Loucy (cell line): ENCODE measurements around the gene PPP2R2B.

Experiments
- H2AFZ ChIP-seq: fragments of 200-600 bp; sonication (generic); 2 replicates; pipeline ENCODE4 v1.6.0; 2016; ENCODE audit warnings: antibody characterized with exemption, mild to moderate bottlenecking, low read length, moderate library complexity
- H3F3A ChIP-seq: fragments of 200-600 bp; 2 replicates; pipeline ENCODE4 v1.6.0; 2016; ENCODE audit warnings: antibody characterized with exemption, low read depth, mild to moderate bottlenecking
- H3K27me3 ChIP-seq: fragments of 200-600 bp; sonication (generic); 2 replicates; pipeline ENCODE4 v1.6.1; 2014; ENCODE audit warnings: low read length, mild to moderate bottlenecking; ENCODE audit not compliant: insufficient read depth, poor library complexity, severe bottlenecking
- H3K36me3 ChIP-seq: fragments of 200-600 bp; sonication (generic); 2 replicates; pipeline ENCODE4 v1.6.1; 2016; ENCODE audit warnings: low read length; ENCODE audit not compliant: insufficient read depth
- H3K4me1 ChIP-seq: fragments of 200-600 bp; sonication (generic); 2 replicates; pipeline ENCODE4 v1.5.1; 2014; ENCODE audit warnings: low read length, mild to moderate bottlenecking; ENCODE audit not compliant: insufficient read depth, poor library complexity, severe bottlenecking
- H3K4me2 ChIP-seq: fragments of 200-600 bp; sonication (generic); 2 replicates; pipeline ENCODE4 v1.6.0; 2014; ENCODE audit warnings: antibody characterized with exemption, low read length, low read depth, mild to moderate bottlenecking; ENCODE audit not compliant: poor library complexity, severe bottlenecking
- H3K4me3 ChIP-seq: fragments of 200-600 bp; sonication (generic); 2 replicates; pipeline ENCODE4 v1.5.1; 2014; ENCODE audit warnings: low read length, mild to moderate bottlenecking, mixed read lengths; ENCODE audit not compliant: poor library complexity, severe bottlenecking
- H3K79me2 ChIP-seq: fragments of 200-600 bp; sonication (generic); 2 replicates; pipeline ENCODE4 v1.6.1; 2014; ENCODE audit warnings: low read length; ENCODE audit not compliant: insufficient read depth
- H3K9ac ChIP-seq: fragments of 200-600 bp; sonication (generic); 2 replicates; pipeline ENCODE4 v1.6.0; 2014; ENCODE audit warnings: mild to moderate bottlenecking, low read depth, low read length, moderate library complexity; ENCODE audit not compliant: poor library complexity, severe bottlenecking
- H3K9me2 ChIP-seq: fragments of 200-600 bp; sonication (generic); replicated peaks from 2 replicates; pipeline ENCODE4 v1.6.1; 2016; ENCODE audit warnings: low read depth, low read length, mixed read lengths
- H3K9me3 ChIP-seq: fragments of 200-600 bp; sonication (generic); 2 replicates; pipeline ENCODE4 v1.6.1; 2014; ENCODE audit warnings: mild to moderate bottlenecking, antibody characterized with exemption, low read length, low read depth; ENCODE audit not compliant: insufficient read depth
- H4K20me1 ChIP-seq: fragments of 200-600 bp; sonication (generic); 2 replicates; pipeline ENCODE4 v1.6.0; 2014; ENCODE audit warnings: antibody characterized with exemption, low read length, mild to moderate bottlenecking; ENCODE audit not compliant: insufficient read depth, poor library complexity, severe bottlenecking
- EZH2phosphoT487 ChIP-seq: fragments of 200-600 bp; IDR thresholded peaks from 2 replicates; pipeline ENCODE4 v1.6.1; 2018; ENCODE audit warnings: antibody characterized with exemption, mild to moderate bottlenecking, moderate library complexity, borderline replicate concordance
- TF ChIP-seq, protein P1 (sequence below): fragments of 200-600 bp; sonication (generic); conservative IDR thresholded peaks from 2 replicates; pipeline ENCODE4 v1.5.1; 2014; ENCODE audit warnings: mild to moderate bottlenecking, antibody characterized with exemption, low read length

Gene PPP2R2B

GRCh38 chr5:146699664-146700418 is 178.7 kb downstream of the PPP2R2B start:
- no peaks in the 10 kb centered on the region for H3K9me2 ChIP-seq
- no peak overlapping the region for H3K4me3 ChIP-seq
- no peak overlapping the region for H3K9ac ChIP-seq
- H3K4me1 ChIP-seq: no peaks in the 10 kb centered on the region
- TF ChIP-seq EZH2phosphoT487: no peak
- TF ChIP-seq, protein P1, sequence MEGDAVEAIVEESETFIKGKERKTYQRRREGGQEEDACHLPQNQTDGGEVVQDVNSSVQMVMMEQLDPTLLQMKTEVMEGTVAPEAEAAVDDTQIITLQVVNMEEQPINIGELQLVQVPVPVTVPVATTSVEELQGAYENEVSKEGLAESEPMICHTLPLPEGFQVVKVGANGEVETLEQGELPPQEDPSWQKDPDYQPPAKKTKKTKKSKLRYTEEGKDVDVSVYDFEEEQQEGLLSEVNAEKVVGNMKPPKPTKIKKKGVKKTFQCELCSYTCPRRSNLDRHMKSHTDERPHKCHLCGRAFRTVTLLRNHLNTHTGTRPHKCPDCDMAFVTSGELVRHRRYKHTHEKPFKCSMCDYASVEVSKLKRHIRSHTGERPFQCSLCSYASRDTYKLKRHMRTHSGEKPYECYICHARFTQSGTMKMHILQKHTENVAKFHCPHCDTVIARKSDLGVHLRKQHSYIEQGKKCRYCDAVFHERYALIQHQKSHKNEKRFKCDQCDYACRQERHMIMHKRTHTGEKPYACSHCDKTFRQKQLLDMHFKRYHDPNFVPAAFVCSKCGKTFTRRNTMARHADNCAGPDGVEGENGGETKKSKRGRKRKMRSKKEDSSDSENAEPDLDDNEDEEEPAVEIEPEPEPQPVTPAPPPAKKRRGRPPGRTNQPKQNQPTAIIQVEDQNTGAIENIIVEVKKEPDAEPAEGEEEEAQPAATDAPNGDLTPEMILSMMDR: no peak
- H3F3A ChIP-seq: no peaks in the 10 kb centered on the region
- no peaks in the 10 kb centered on the region for H3K9me3 ChIP-seq
- no peaks in the 10 kb centered on the region for H3K79me2 ChIP-seq
- no peaks in the 10 kb centered on the region for H4K20me1 ChIP-seq
- no peaks in the 10 kb centered on the region for H3K36me3 ChIP-seq
- no peak overlapping the region for H3K4me2 ChIP-seq
- no peaks in the 10 kb centered on the region for H3K27me3 ChIP-seq
- H2AFZ ChIP-seq: no peak overlapping the region

DNA sequence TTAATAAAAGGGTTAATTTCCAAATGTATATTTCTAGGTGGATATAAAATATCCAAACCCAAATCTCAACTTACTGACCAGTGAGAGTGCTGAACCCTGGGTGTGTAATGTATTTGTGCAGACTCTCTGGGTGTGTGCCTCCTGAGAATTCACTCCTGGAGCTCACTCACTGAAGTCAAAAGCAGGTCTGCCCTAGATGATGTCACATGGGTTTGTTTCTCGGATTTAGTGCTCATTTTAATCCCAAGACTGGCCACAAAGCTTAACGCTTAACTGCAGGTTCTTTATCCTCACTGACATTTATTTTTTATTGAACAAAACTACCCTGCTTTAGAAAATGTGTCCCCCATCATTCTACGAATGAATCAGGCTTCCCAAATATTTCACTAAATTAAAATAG is 179.4 kb downstream of the PPP2R2B start:
- Histone ChIP-seq H3K9me2 (no peaks in the 10 kb centered on the region), H3K4me1 (no peaks in the 10 kb centered on the region), H3K4me2 (no peak overlapping the region), H3K9me3 (no peaks in the 10 kb centered on the region), H3F3A (no peaks in the 10 kb centered on the region), H3K79me2 (no peaks in the 10 kb centered on the region), H3K36me3 (no peaks in the 10 kb centered on the region), H2AFZ (no peak overlapping the region), H4K20me1 (no peaks in the 10 kb centered on the region), H3K27me3 (no peaks in the 10 kb centered on the region), H3K9ac (no peak overlapping the region), H3K4me3 (no peak overlapping the region)
- TF ChIP-seq, protein P1: no peak
- TF ChIP-seq EZH2phosphoT487: no peak

DNA sequence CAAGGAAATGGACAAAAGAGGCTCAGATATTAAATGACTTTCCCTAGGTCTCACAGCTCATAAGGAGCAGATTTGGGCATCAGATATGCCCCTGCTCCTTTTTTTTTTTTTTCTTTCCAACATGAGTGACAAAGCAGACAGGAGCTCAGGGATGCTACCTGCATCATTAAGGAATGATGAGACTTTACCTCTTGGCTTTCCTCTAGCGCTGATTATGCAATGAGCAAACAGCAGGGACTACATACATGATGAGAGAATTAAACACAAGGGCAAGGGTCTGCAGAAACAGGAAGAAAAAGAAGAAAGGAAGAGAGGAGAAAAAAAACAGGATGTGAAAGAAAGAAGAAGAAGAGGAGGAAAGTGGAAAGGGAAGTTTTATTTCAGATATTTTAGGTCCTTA is 179.9 kb downstream of the PPP2R2B start:
- no peak for TF ChIP-seq EZH2phosphoT487
- TF ChIP-seq, protein P1: no peak
- Histone ChIP-seq H3K4me3 (no peak overlapping the region), H3K4me2 (no peak overlapping the region), H3K9me3 (no peaks in the 10 kb centered on the region), H3K9me2 (no peaks in the 10 kb centered on the region), H3K27me3 (no peaks in the 10 kb centered on the region), H3K36me3 (no peaks in the 10 kb centered on the region), H2AFZ (no peak overlapping the region), H3K79me2 (no peaks in the 10 kb centered on the region), H3F3A (no peaks in the 10 kb centered on the region), H3K4me1 (no peaks in the 10 kb centered on the region), H4K20me1 (no peaks in the 10 kb centered on the region), H3K9ac (no peak overlapping the region)
